GM18868 (cell line): Measurements from ENCODE around the gene HLTF.

Experiments
- ATAC-seq: cut with Tn5 transposase; IDR thresholded peaks from one replicate; pipeline ENCODE4 v1.9.1; 2021; ENCODE audit warnings: mild to moderate bottlenecking, moderate library complexity; ENCODE audit not compliant: unreplicated experiment

Gene HLTF

GRCh38 chr3:149018247-149018646, 68.1 kb downstream of the HLTF start:
- no peak for ATAC-seq

GRCh38 chr3:149016669-149017541, 69.4 kb downstream of the HLTF start:
- no peak for ATAC-seq

DNA sequence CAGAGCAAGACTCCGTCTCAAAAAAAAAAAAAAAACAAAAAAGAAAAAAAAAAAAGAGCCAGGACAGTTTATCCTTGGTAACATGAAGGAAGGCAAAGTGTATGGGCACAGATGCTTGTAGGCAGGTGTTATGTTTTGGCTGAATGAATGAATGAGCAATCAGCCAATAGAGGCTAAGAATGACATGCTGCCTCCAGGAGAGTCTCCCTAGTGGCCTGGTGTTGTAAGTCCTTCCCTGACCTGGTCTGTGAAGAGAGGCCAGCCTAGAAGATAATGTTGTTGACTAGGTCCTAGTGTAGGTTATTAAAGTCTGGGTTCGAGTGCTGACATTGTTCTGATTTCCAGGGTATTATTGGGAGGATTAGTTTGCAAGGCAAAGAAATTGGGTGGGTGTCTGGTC, 70.1 kb downstream of the HLTF start:
- ATAC-seq = no peak

GRCh38 chr3:149015393-149015792, 70.9 kb downstream of the HLTF start:
- no peak for ATAC-seq

GRCh38 chr3:149013726-149014125, 72.6 kb downstream of the HLTF start:
- ATAC-seq = no peak

DNA sequence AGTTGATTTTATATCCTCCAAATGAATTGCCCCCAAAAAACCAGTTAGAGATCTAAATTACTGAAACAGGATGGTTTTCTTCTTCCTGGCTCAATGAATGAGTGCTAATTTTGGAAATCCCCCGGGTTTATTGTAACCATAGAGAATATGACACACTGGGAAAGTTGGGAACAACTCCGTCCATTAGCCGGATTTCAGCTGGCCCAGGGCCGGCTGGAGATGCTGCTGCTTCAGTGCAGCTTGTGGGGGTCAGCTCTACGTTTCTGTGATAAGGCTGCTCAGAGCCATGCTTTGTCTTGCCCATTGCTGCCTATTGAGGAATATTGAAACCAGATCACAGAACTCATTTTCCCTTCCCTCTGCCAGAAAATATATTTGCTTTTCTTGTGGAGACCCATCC, 74.7 kb downstream of the HLTF start:
- ATAC-seq = no peak

DNA sequence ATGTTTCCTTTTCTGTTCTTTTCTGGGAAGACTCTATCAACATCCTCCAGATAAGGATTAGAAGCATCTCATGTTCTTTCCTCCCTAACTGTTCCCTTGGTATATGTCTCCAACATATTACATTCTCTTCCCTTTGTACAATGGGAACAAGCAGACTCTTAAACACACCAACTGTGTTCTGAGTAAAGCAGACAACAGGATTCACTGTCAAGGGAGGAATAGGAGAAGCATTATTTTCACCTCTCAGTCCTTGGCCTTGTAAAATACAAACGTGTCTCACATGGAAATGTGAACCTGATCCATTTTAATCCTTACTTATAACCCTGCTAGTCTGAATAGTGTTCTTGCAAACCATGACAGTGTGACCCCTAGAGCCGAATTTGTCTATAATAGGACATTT, 75.4 kb downstream of the HLTF start:
- ATAC-seq = no peak

GRCh38 chr3:149010504-149010951, 75.8 kb downstream of the HLTF start:
- ATAC-seq = no peak

DNA sequence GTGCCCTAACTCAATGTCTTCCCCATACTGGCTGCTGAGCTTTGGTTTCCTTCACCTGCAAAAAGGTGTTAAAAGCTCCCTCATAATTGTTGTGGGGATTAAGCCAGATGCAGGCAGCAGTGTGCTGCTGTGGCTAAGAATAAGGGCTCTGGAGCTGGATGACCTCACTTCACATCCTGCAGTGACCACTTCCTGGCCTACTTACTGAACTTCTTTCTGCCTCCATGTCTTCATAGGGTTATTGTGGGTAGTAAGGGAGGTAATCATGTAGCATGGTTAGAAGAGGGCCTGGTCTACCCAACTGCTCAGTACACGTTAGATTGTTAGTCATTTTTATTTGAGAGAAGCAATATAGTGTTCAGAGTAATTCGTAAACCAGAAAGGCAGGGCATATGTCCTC, 76.6 kb downstream of the HLTF start:
- no peak for ATAC-seq

GRCh38 chr3:149007567-149008257, 78.6 kb downstream of the HLTF start:
- no peak for ATAC-seq

DNA sequence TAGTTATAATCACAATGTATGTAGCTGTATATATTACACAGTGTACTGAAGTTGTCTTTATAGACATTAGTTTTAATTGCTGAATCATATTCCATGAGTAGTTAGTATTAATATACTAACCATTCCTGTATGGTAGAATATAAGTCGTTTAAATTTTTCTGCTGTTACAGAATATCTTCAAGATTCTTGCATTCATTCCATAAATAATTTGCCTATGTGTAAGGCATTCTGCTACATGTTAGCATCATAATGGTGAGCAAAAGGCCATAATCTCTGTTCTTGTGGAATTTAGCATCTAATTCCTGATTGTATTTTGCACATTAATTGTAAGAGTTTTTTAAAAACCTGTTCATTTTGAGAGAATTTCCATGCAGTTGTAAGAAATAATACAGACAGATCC, 80.9 kb downstream of the HLTF start:
- no peak for ATAC-seq

- no peak for ATAC-seq
Measured at GRCh38 chr3:149004622-149005021, 81.7 kb downstream of the HLTF start.

- ATAC-seq = peak; percentile 86
Measured at GRCh38 chr3:149003653-149004305, 82.6 kb downstream of the HLTF start.

DNA sequence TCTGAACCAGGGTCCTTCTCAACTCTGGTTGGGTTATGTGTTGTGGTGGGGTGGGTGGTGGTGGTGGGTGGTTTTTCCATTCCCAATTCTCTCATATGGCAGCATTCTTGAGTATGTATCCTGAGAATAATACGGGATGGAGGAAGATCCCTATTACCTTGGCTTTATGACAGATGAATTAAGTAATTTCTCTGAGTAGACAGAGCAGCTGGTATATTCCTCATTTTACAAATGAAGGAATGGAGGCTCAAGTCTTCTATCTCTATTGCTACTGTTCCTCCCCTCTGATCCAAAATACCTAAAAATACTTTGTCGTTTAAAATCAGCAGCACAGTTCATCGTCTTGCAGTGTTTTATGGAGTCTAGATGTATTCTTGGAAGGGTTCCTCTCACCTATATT, 84.6 kb downstream of the HLTF start:
- ATAC-seq = no peak

- ATAC-seq = no peak
Measured at GRCh38 chr3:149000206-149000745, 86.1 kb downstream of the HLTF start.

- no peak for ATAC-seq
Measured at GRCh38 chr3:148999806-149000205, 86.5 kb downstream of the HLTF start.

DNA sequence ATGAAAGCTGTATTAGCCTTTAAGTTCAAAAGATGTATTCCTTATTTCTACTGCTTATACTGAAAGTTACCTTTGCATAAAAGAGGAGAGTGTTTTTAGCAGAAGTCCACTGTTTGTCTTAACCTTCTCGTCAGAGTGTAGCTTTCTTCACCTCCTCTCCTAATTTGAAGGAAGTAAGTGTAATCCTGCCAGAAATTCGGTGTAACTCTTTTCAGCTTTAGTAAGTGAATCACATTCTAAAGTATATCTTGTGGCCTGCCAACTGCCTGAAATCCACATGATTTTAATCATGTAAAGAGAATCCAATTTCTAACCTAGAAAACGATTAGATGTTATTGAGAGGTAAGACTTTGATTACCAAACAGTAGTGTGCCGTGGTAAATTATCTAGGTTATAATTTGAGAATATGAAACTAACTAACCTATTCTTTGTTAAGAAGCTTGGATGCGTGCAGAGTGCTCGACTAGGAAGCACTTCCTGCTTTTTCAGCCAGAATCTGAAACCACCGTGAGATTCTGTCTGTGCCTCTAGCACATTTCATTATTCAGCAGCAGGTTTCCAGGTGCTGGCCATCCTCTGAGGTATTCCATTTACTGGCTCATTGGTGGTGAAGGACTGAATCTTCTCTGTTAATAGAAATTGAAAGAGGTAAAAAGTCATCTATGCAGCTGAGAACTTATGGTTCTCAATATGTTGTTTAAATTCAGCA, 87.5 kb downstream of the HLTF start:
- peak; percentile 45 for ATAC-seq

GRCh38 chr3:148998297-148998696, 88.0 kb downstream of the HLTF start:
- no peak for ATAC-seq

DNA sequence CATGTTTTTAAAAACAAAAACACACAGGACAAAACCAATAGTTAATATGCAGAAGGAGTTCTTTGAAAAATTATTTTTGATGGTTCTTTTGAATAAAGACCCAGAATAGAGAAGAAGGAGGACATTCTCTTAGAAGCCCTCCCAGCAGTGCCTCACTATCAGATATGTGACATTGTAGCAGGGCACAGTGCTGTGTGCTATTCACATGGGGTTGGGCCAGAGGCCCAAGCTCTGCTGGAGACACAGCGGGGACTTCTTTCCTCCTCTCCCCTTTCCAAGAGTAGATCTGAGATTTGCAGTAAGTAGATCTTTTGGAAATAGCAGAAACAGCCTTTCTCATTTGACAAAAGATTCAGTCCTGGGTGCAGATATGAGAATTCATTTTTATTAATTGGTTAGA, 88.7 kb downstream of the HLTF start:
- no peak for ATAC-seq

GRCh38 chr3:148992635-148993255, 93.6 kb downstream of the HLTF start:
- no peak for ATAC-seq
